Osteocyte (in vitro differentiated cells): ENCODE results near the gene ID1. TPM values are rescaled to one million over a fixed set of nuclear protein-coding genes. Genes with fewer than 3 reads are reported as not detected.

Experiments used
- DNase-seq: peaks from one replicate; pipeline ENCODE4 v3.0.0; 2021; ENCODE audit warnings: mixed read lengths; ENCODE audit not compliant: unreplicated experiment; ENCODE audit errors: extremely low spot score
- H3K27ac Mint-ChIP-seq: one replicate; pipeline ENCODE4 v1.8.0; 2021; ENCODE audit warnings: mild to moderate bottlenecking, mixed read lengths; ENCODE audit not compliant: unreplicated experiment
- H3K27me3 Mint-ChIP-seq: one replicate; pipeline ENCODE4 v1.8.0; 2021; ENCODE audit warnings: mixed read lengths; ENCODE audit not compliant: unreplicated experiment
- H3K36me3 Mint-ChIP-seq: one replicate; pipeline ENCODE4 v1.8.0; 2021; ENCODE audit warnings: mixed read lengths; ENCODE audit not compliant: unreplicated experiment
- H3K4me1 Mint-ChIP-seq: one replicate; pipeline ENCODE4 v1.8.0; 2021; ENCODE audit warnings: mixed read lengths; ENCODE audit not compliant: unreplicated experiment
- H3K4me3 Mint-ChIP-seq: one replicate; pipeline ENCODE4 v1.8.0; 2021; ENCODE audit warnings: mild to moderate bottlenecking, moderate library complexity, mixed read lengths; ENCODE audit not compliant: unreplicated experiment
- H3K9me3 Mint-ChIP-seq: one replicate; pipeline ENCODE4 v1.8.0; 2021; ENCODE audit warnings: mixed read lengths; ENCODE audit not compliant: unreplicated experiment
- total RNA-seq: library from RNA; stranded (reverse); gene quantifications from 2 replicates; pipeline ENCODE4 v1.2.1, GENCODE V29; 2021
- TF ChIP-seq, protein P1 (sequence below): fragments of 200-600 bp; sonication (generic); IDR thresholded peaks from 2 replicates; pipeline ENCODE4 v1.5.0; 2021; ENCODE audit warnings: antibody characterized with exemption, mild to moderate bottlenecking, moderate library complexity

ID1 gene
- total RNA-seq, 1 donor from 2014 or later: 8.2 TPM

DNA sequence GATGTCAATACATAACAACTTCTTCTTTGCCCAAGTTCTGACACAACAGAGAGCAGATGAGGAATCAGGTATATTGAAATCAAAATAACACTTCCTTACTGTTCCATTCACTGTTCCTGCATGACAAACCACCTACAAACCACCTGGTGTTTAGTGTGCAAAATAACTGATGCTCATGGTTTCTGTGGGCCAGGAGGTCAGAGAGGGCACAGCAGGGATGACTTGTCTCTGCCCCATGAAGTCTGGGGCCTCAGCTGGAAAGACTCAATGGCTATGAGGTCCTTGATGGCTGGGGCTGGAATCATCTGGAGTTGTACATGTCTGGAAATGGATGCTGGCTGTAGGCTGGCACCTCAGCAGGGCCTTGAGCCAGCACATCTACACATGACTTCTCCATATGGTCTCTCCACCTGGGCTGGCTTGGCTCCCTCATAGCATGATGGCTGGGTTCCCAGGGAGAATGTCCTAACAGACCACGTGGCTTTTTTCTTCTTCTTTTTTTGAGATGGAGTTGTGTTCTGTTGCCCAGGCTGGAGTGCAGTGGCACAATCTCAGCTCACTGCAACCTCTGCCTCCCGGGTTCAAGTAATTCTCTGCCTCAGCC is 25.2 kb downstream of the ID1 start:
- TF ChIP-seq, protein P1, sequence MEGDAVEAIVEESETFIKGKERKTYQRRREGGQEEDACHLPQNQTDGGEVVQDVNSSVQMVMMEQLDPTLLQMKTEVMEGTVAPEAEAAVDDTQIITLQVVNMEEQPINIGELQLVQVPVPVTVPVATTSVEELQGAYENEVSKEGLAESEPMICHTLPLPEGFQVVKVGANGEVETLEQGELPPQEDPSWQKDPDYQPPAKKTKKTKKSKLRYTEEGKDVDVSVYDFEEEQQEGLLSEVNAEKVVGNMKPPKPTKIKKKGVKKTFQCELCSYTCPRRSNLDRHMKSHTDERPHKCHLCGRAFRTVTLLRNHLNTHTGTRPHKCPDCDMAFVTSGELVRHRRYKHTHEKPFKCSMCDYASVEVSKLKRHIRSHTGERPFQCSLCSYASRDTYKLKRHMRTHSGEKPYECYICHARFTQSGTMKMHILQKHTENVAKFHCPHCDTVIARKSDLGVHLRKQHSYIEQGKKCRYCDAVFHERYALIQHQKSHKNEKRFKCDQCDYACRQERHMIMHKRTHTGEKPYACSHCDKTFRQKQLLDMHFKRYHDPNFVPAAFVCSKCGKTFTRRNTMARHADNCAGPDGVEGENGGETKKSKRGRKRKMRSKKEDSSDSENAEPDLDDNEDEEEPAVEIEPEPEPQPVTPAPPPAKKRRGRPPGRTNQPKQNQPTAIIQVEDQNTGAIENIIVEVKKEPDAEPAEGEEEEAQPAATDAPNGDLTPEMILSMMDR: no peak
- Mint-ChIP-seq H3K9me3 (no peaks in the 10 kb centered on the region), H3K4me1 (no peaks in the 10 kb centered on the region), H3K36me3 (no peaks in the 10 kb centered on the region), H3K4me3 (no peak overlapping the region), H3K27ac (no peak overlapping the region), H3K27me3 (no peaks in the 10 kb centered on the region)
- DNase-seq: no peak

DNA sequence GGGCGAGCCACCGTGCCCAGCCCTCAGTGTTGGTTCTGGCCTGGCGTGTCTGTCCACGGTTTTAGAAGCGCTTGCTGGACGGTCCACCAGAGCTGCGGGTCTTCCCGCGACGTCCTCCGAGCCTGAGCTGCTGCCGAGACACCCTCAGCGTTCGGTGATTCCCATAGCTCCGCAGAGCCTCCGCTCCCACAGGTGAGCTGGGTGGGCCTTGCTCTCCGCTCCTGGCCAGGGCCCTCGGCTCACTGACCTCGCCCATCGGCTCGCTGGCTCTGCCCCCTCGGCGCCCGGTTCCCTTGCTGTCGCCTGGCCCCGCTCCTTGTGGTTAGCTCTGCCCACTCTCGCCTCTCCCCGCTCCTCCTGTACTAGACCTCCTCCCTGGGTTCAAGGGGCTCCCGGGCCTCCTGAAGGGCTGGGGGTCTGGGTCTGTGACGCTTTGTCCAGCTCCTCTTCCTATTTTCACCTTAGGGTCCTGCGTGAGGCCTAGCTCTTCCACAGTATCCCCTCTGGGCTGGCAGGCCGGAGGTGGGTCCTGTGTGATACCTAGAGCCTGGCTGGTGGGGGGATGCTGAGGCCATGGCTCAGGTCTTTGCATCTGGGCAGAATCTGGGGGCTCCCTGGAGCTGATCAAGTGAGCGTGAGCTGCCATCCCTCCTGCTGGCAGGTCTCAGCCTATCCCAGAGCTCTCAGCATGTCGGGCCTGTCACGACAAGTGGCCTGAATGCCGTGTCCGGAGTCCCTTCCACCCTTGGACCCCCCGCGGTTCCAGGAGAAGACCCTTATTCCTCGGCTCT is 27.7 kb downstream of the ID1 start:
- DNase-seq: no peak
- Mint-ChIP-seq H3K4me1 (no peaks in the 10 kb centered on the region), H3K4me3 (no peak overlapping the region), H3K36me3 (no peaks in the 10 kb centered on the region), H3K27ac (no peak overlapping the region), H3K9me3 (no peaks in the 10 kb centered on the region), H3K27me3 (no peaks in the 10 kb centered on the region)
- TF ChIP-seq, protein P1: no peak

DNA sequence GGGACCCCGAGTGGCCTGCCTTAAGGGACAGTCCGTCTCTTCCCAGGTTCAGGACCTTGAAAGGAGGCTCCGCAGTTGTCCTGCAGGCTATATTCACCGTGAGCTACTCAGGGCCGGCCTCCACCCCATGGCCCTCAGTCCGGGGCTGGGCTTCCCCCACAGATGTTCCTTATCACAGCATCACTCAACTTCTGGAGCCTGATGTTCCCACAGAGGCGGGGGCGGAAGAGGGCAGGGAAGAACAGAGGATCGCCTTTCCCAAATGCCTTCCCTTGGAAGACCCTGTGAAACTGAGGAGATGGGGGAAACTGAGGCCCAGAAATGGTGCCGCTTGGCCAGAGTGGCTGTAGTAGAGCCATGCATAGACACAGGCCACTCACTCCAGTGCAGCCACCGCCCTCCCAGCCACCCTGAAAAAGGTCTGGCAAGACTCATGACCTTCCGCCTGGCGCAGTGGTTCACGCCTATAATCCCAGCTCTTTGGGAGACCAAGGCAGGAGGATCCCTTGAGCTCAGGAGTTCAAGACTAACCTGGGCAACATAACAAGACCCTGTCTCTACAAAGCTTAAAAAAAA is 28.3 kb downstream of the ID1 start:
- Mint-ChIP-seq H3K9me3 (no peaks in the 10 kb centered on the region), H3K27me3 (no peaks in the 10 kb centered on the region), H3K36me3 (no peaks in the 10 kb centered on the region), H3K27ac (no peak overlapping the region), H3K4me3 (no peak overlapping the region), H3K4me1 (no peaks in the 10 kb centered on the region)
- no peak for DNase-seq
- TF ChIP-seq, protein P1: no peak

DNA sequence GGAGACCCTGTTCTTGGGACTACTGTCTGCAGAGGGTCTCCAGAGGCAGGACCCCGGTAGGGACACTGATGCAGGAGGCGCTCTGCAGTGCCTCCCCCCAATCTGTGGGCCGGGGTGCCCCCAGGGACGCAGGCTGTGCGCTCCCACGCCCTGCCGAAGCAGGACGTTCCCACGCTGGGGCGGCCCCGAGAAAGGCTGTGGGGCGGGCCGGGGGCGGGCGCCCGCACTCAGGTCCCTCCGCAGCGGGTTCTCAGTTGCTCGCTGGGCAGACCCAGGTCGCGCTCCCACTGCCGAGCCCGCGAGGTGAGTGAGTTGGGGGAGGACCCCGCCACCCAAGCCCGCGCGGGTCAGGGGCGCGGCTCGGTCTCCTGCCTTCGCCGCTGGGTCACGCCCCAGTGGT is 32.6 kb downstream of the ID1 start, which contains the start of gene COX4I2:
Gene COX4I2 (plus strand): TSS at position 253 of the 400 bp plus-strand sequence. CDS start 1,106 bp downstream, outside the sequence.
- no peak for DNase-seq
- Mint-ChIP-seq H3K4me1 (no peaks in the 10 kb centered on the region), H3K27ac (no peak within 1 kb of the TSS), H3K27me3 (peaks cover 3% of the 10 kb centered on the region), H3K9me3 (no peaks in the 10 kb centered on the region), H3K36me3 (no peaks in the 10 kb centered on the region), H3K4me3 (no peak within 1 kb of the TSS)
- TF ChIP-seq, protein P1: no peak

DNA sequence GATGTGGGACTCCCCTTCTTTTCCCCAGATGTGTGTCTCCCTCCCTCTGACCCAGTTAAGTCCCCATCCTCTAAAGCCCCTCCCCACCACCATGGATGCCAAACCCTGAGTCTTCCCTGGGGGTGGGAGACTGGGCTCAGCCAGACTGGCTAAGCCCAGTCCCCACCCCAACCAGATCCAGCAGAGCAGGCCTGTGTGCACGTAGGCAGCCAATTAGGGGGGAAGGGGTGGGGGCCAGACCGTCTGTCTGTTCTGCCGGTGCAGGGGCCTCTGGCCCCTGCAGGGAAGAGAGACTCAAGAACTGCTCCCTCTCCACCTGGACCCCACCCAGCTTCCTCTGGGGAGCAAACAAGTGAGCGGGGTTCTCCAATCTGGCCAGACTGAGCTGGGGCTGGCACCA is 33.2 kb downstream of the ID1 start:
- H3K9me3 Mint-ChIP-seq: no peaks in the 10 kb centered on the region
- no peaks in the 10 kb centered on the region for H3K36me3 Mint-ChIP-seq
- no peaks in the 10 kb centered on the region for H3K4me1 Mint-ChIP-seq
- peaks cover 3% of the 10 kb centered on the region for H3K27me3 Mint-ChIP-seq
- TF ChIP-seq, protein P1: no peak
- no peak overlapping the region for H3K27ac Mint-ChIP-seq
- no peak overlapping the region for H3K4me3 Mint-ChIP-seq
- no peak for DNase-seq
